ENCODE results near the gene KIAA1586.

Gene KIAA1586

DNA sequence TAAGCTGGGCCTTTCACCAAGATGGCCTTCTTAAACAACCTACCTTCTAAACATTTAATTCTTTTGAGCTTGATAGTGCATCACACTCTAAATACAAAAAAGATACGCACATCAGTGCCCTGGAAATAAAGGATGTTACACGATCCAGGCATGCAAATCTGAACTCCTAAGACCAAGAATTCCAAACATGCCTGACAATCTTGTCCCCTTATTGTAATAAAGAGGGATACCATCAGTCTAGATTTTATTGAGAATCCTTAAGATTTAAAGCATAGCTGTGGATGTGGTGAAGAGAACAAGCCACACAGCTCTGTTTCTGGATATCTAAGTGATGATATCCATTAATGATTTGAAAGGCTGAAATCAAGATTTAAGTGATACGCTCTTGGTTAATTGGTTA, 56.5 kb downstream of the KIAA1586 start:
- DNase-seq (ENCODE audit: low read depth in 2 of 3, low spot score in 2 of 3), result no peak

DNA sequence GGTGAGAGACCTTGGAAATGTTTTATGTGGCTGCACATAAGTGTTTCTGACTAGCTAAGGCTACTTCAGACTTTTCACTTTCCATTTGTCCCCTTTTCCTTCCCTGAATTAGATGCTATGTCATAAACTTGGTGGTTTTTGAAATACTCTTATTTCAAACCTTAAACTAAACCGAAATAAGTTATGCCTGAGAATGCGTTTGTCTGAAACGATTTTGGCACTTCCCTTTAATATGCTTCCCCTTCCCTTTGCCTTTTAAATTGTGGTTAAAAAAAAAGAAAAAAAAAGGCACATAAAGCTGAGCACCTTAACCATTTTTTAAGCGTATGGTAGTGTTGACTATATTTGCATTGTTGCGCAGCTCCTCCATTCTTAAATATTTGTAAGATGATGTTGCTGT, 57.8 kb downstream of the KIAA1586 start:
- no peak for DNase-seq (ENCODE audit: low read depth in 2 of 3, low spot score in 2 of 3)

All from activated CD8-positive, alpha-beta memory T cell treated with anti-CD3 and anti-CD28 coated beads for 48 hours (primary cell).